Keratinocyte (primary cell): ENCODE data around the gene MTPN. TPM values are rescaled to one million over a fixed set of nuclear protein-coding genes. Genes with fewer than 3 reads are reported as not detected.

ENCODE experiments used
- DNase-seq: peaks from one replicate; pipeline ENCODE4 v3.0.0-alpha.2; 2011; ENCODE audit warnings: low read depth, missing footprints, low spot score
- FAIRE-seq: peaks from 2 replicates; lab custom pipeline; 2011; peaks lifted over from hg19 to GRCh38; lab: Jason Lieb, UNC
- H2AFZ ChIP-seq: 2 replicates; pipeline ENCODE4 v1.6.0; 2012; ENCODE audit warnings: low read length, control low read depth, inconsistent platforms; ENCODE audit not compliant: control insufficient read depth
- H3K27ac ChIP-seq: 2 replicates; pipeline ENCODE4 v1.5.1; 2011; ENCODE audit warnings: low read length; ENCODE audit not compliant: control insufficient read depth, insufficient read depth
- H3K27me3 ChIP-seq: 3 replicates; pipeline ENCODE4 v1.6.0; 2011; ENCODE audit warnings: low read length; ENCODE audit not compliant: control insufficient read depth, insufficient read depth; ENCODE audit errors: extremely low read depth
- H3K36me3 ChIP-seq, 2 experiments: 2 replicates in 1 of 2; 3 replicates in 1 of 2; pipeline ENCODE4 v1.5.1; 2011; ENCODE audit warnings: low read length in 2 of 2, mild to moderate bottlenecking in 1 of 2; ENCODE audit not compliant: control insufficient read depth in 2 of 2, insufficient read depth in 2 of 2; ENCODE audit errors: extremely low read depth in 1 of 2
- H3K4me1 ChIP-seq: 3 replicates; pipeline ENCODE4 v1.5.1; 2011; ENCODE audit warnings: low read length; ENCODE audit not compliant: control insufficient read depth, insufficient read depth; ENCODE audit errors: extremely low read depth
- H3K4me2 ChIP-seq: 3 replicates; pipeline ENCODE4 v1.6.0; 2011; ENCODE audit warnings: low read depth, low read length; ENCODE audit not compliant: control insufficient read depth, insufficient read depth; ENCODE audit errors: extremely low read depth
- H3K4me3 ChIP-seq, 3 experiments: fragments of 200-600 bp in 1 of 3; sonication (generic) in 1 of 3; 2 replicates in 2 of 3; 3 replicates in 1 of 3; pipeline ENCODE4 v1.5.1; 2011 to 2016; ENCODE audit warnings: low read length in 3 of 3, mild to moderate bottlenecking in 3 of 3, control low read depth in 2 of 3, inconsistent platforms in 1 of 3, low read depth in 1 of 3, mixed read lengths in 1 of 3, mixed run types in 1 of 3, moderate library complexity in 1 of 3; ENCODE audit not compliant: control insufficient read depth in 2 of 3, insufficient read depth in 2 of 3; ENCODE audit errors: extremely low read depth in 1 of 3
- H3K79me2 ChIP-seq: 2 replicates; pipeline ENCODE4 v1.6.0; 2012; ENCODE audit warnings: low read length; ENCODE audit not compliant: control insufficient read depth, insufficient read depth
- H3K9ac ChIP-seq: 3 replicates; pipeline ENCODE4 v1.6.0; 2011; ENCODE audit warnings: low read length; ENCODE audit not compliant: control insufficient read depth, insufficient read depth; ENCODE audit errors: extremely low read depth
- H3K9me1 ChIP-seq: 3 replicates; pipeline ENCODE4 v1.6.0; 2011; ENCODE audit warnings: low read length; ENCODE audit not compliant: control insufficient read depth, insufficient read depth; ENCODE audit errors: extremely low read depth
- H3K9me3 ChIP-seq: 2 replicates; pipeline ENCODE4 v1.5.1; 2012; ENCODE audit warnings: low read depth, low read length; ENCODE audit not compliant: control insufficient read depth
- H4K20me1 ChIP-seq: 3 replicates; pipeline ENCODE4 v1.6.0; 2011; ENCODE audit warnings: low read length; ENCODE audit not compliant: control insufficient read depth, insufficient read depth; ENCODE audit errors: extremely low read depth
- EZH2 ChIP-seq: IDR thresholded peaks from one replicate; pipeline ENCODE4 v1.6.1; 2012; ENCODE audit warnings: inconsistent platforms, mild to moderate bottlenecking, low read length, moderate library complexity
- dilution Hi-C: fragments of 300-500 bp; cut with MboI; formaldehyde crosslinking; loops from one replicate; pipeline ENCODE4 v1.7.0; 2020; ENCODE audit warnings: low sequenced_read_pairs; ENCODE audit not compliant: extremely low pct_ligation_motif_present
- polyA plus RNA-seq, 5 experiments: library from polyadenylated mRNA; depleted of rRNA in 3 of 5; stranded (reverse) in 3 of 5; stranded (forward) in 1 of 5; unstranded in 1 of 5; fragments of >200 nt; gene quantifications; 1 replicate in 1 of 5; 2 replicates in 3 of 5; 3 replicates in 1 of 5; pipeline versions ENCODE4 v1.2.1 to v1.2.3, GENCODE V29; 2011 to 2012; ENCODE audit warnings: missing spikeins in 2 of 5, low read depth in 1 of 5, low replicate concordance in 1 of 5
- TF ChIP-seq, protein P1 (sequence below), 3 experiments: IDR thresholded peaks in 1 of 3; conservative IDR thresholded peaks in 1 of 3; optimal IDR thresholded peaks in 1 of 3; 2 replicates in 2 of 3; 3 replicates in 1 of 3; pipeline versions ENCODE3 to v1.5.1; 2011; ENCODE audit warnings: low read length in 3 of 3, mild to moderate bottlenecking in 3 of 3, moderate library complexity in 2 of 3, control low read depth in 1 of 3, inconsistent platforms in 1 of 3; ENCODE audit not compliant: insufficient read depth in 2 of 3; ENCODE audit errors: extremely low read depth in 1 of 3

The MTPN gene
- polyA plus RNA-seq, 1 donor (not counting 4 experiments of a cell fraction or from before 2014, with no cell fraction given), result 151 TPM

DNA sequence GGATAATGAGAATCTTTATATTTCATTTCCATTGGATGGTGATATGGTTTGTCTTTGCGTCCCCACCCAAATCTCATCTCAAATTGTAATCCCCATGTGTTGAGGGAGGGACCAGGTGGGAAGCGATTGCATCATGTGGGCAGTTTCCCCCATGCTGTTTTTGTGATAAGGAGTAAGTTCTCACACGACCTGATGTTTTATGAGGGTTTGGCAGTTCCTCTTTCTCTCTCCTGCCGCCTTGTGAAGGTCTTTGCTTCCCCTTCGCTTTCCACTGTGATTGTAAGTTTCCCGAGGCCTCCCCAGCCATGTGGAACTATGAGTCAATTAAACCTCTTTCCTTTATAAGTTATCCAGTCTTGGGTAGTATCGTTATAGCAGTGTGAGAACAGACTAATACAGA lies 59.4 kb downstream of the MTPN start:
- H3K9ac ChIP-seq, result no peak overlapping the region
- no peaks in the 10 kb centered on the region for H3K36me3 ChIP-seq
- H3K4me2 ChIP-seq, result no peak overlapping the region
- no peak for TF ChIP-seq EZH2
- TF ChIP-seq, protein P1, sequence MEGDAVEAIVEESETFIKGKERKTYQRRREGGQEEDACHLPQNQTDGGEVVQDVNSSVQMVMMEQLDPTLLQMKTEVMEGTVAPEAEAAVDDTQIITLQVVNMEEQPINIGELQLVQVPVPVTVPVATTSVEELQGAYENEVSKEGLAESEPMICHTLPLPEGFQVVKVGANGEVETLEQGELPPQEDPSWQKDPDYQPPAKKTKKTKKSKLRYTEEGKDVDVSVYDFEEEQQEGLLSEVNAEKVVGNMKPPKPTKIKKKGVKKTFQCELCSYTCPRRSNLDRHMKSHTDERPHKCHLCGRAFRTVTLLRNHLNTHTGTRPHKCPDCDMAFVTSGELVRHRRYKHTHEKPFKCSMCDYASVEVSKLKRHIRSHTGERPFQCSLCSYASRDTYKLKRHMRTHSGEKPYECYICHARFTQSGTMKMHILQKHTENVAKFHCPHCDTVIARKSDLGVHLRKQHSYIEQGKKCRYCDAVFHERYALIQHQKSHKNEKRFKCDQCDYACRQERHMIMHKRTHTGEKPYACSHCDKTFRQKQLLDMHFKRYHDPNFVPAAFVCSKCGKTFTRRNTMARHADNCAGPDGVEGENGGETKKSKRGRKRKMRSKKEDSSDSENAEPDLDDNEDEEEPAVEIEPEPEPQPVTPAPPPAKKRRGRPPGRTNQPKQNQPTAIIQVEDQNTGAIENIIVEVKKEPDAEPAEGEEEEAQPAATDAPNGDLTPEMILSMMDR (optimal IDR thresholded peaks at IDR 0.05 in 1 of 3, IDR thresholded peaks at IDR 0.05 in 1 of 3, conservative IDR thresholded peaks at IDR 0.05 in 1 of 3; ENCODE audit: extremely low read depth in 1 of 3, insufficient read depth in 2 of 3, low read length in 3 of 3), result no peak
- FAIRE-seq (no peak), DNase-seq (no peak)
- H3K27me3 ChIP-seq, result no peaks in the 10 kb centered on the region
- dilution Hi-C loops, result no loop called here
- no peaks in the 10 kb centered on the region for H4K20me1 ChIP-seq
- no peaks in the 10 kb centered on the region for H3K9me3 ChIP-seq
- no peak overlapping the region for H3K4me3 ChIP-seq
- H3K9me1 ChIP-seq, result no peaks in the 10 kb centered on the region
- no peak overlapping the region for H2AFZ ChIP-seq
- H3K79me2 ChIP-seq, result no peaks in the 10 kb centered on the region
- H3K27ac ChIP-seq, result no peak overlapping the region
- H3K4me1 ChIP-seq, result no peaks in the 10 kb centered on the region

DNA sequence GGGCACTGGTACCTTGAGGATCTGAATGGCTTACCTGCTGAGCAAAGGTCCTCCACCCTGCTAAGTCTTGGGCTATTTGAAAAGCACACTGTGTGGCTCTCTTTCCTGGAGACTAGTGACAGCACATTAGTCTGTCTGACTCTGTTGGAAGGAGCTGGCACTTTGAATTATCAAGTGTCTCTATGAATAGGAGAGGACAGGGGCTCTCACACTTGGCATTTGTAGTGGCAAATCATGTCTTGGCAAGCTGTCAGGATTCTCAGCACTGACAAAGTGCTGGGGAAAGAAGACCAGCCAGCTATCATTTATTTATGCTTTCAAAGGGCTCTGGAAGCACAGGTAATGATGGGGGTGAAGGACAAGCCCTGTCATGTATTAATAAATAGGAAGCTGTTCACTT lies 62.8 kb downstream of the MTPN start:
- Histone ChIP-seq H3K9ac (no peak overlapping the region), H3K4me3 (no peak overlapping the region), H3K4me1 (no peaks in the 10 kb centered on the region), H4K20me1 (no peaks in the 10 kb centered on the region), H3K27me3 (no peaks in the 10 kb centered on the region), H3K27ac (no peak overlapping the region), H3K9me1 (no peaks in the 10 kb centered on the region), H3K79me2 (no peaks in the 10 kb centered on the region), H3K9me3 (no peaks in the 10 kb centered on the region), H2AFZ (no peak overlapping the region), H3K36me3 (no peaks in the 10 kb centered on the region), H3K4me2 (no peak overlapping the region)
- dilution Hi-C loops, result no loop called here
- no peak for DNase-seq
- FAIRE-seq, result no peak
- TF ChIP-seq EZH2, result no peak
- TF ChIP-seq, protein P1 (optimal IDR thresholded peaks at IDR 0.05 in 1 of 3, IDR thresholded peaks at IDR 0.05 in 1 of 3, conservative IDR thresholded peaks at IDR 0.05 in 1 of 3; ENCODE audit: extremely low read depth in 1 of 3, insufficient read depth in 2 of 3, low read length in 3 of 3), result no peak
